DOHH2 (cell line): ENCODE measurements around the gene APOC1.

Experiments used
- H3F3A ChIP-seq: fragments of 200-600 bp; sonication (generic), shearing (Covaris generic); 2 replicates; pipeline ENCODE4 v1.6.0; 2016; ENCODE audit warnings: antibody characterized with exemption, mild to moderate bottlenecking; ENCODE audit not compliant: control insufficient read depth, insufficient read depth
- H3K27ac ChIP-seq: fragments of 200-600 bp; sonication (generic); 2 replicates; pipeline ENCODE4 v1.5.1; 2014; ENCODE audit warnings: low read depth, mild to moderate bottlenecking, low read length, moderate library complexity
- H3K27me3 ChIP-seq: fragments of 200-600 bp; sonication (generic); 2 replicates; pipeline ENCODE4 v1.6.1; 2014; ENCODE audit warnings: mild to moderate bottlenecking, low read length, mixed read lengths; ENCODE audit not compliant: control insufficient read depth
- H3K36me3 ChIP-seq: fragments of 200-600 bp; sonication (generic); 2 replicates; pipeline ENCODE4 v1.6.1; 2014; ENCODE audit warnings: mild to moderate bottlenecking, low read length, moderate library complexity, mixed read lengths; ENCODE audit not compliant: control insufficient read depth
- H3K4me1 ChIP-seq: fragments of 200-600 bp; sonication (generic); 2 replicates; pipeline ENCODE4 v1.6.1; 2014; ENCODE audit warnings: mild to moderate bottlenecking, low read length, mixed read lengths; ENCODE audit not compliant: control insufficient read depth
- H3K4me2 ChIP-seq: fragments of 200-600 bp; sonication (generic); 2 replicates; pipeline ENCODE4 v1.6.0; 2014; ENCODE audit warnings: mild to moderate bottlenecking, low read length, moderate library complexity
- H3K4me3 ChIP-seq: fragments of 200-600 bp; sonication (generic); 2 replicates; pipeline ENCODE4 v1.5.1; 2014; ENCODE audit warnings: mild to moderate bottlenecking, low read length, mixed read lengths
- H3K79me2 ChIP-seq: fragments of 200-600 bp; sonication (generic); 2 replicates; pipeline ENCODE4 v1.6.1; 2014; ENCODE audit warnings: mild to moderate bottlenecking, low read length, mixed read lengths; ENCODE audit not compliant: control insufficient read depth
- H3K9me2 ChIP-seq: fragments of 200-600 bp; sonication (generic); replicated peaks from 2 replicates; pipeline ENCODE4 v1.6.1; 2014; ENCODE audit warnings: mild to moderate bottlenecking, low read length, mixed read lengths; ENCODE audit not compliant: control insufficient read depth
- H3K9me3 ChIP-seq: fragments of 200-600 bp; sonication (generic); 2 replicates; pipeline ENCODE4 v1.6.1; 2014; ENCODE audit warnings: antibody characterized with exemption, low read length, mixed read lengths; ENCODE audit not compliant: control insufficient read depth, insufficient read depth
- H4K20me1 ChIP-seq: fragments of 200-600 bp; sonication (generic); 2 replicates; pipeline ENCODE4 v1.6.0; 2014; ENCODE audit warnings: low read depth, mild to moderate bottlenecking, antibody characterized with exemption, low read length, moderate library complexity; ENCODE audit not compliant: control insufficient read depth, insufficient read depth
- CTCF ChIP-seq: fragments of 200-600 bp; sonication (generic); IDR thresholded peaks from one replicate; pipeline ENCODE4 v1.5.1; 2014; ENCODE audit warnings: antibody characterized with exemption, mild to moderate bottlenecking, low read depth, low read length; ENCODE audit not compliant: poor library complexity, severe bottlenecking
- EZH2phosphoT487 ChIP-seq: fragments of 200-600 bp; sonication (generic); IDR thresholded peaks from 2 replicates; pipeline ENCODE4 v1.6.1; 2017; ENCODE audit warnings: borderline replicate concordance, mild to moderate bottlenecking, antibody characterized with exemption, low read length, moderate library complexity, mixed read lengths

Gene APOC1

GRCh38 chr19:44869733-44870470, 44.5 kb upstream of the APOC1 start:
- Histone ChIP-seq H3K27me3 (no peaks in the 10 kb centered on the region), H3K4me2 (no peak overlapping the region), H3K36me3 (no peaks in the 10 kb centered on the region), H3K9me3 (no peaks in the 10 kb centered on the region), H3K79me2 (no peaks in the 10 kb centered on the region), H4K20me1 (no peaks in the 10 kb centered on the region), H3K4me3 (no peak overlapping the region), H3K9me2 (no peaks in the 10 kb centered on the region), H3K4me1 (no peaks in the 10 kb centered on the region), H3K27ac (no peak overlapping the region), H3F3A (no peaks in the 10 kb centered on the region)
- TF ChIP-seq EZH2phosphoT487 (no peak), CTCF (no peak)

GRCh38 chr19:44871809-44872208, 42.6 kb upstream of the APOC1 start:
- Histone ChIP-seq H3K9me2 (no peaks in the 10 kb centered on the region), H3F3A (no peaks in the 10 kb centered on the region), H3K4me1 (peaks cover 2% of the 10 kb centered on the region)

GRCh38 chr19:44872661-44873060, 41.7 kb upstream of the APOC1 start:
- Histone ChIP-seq H3K27me3 (no peaks in the 10 kb centered on the region), H3K36me3 (no peaks in the 10 kb centered on the region), H3F3A (no peaks in the 10 kb centered on the region), H3K9me3 (no peaks in the 10 kb centered on the region), H3K4me3 (no peak overlapping the region), H3K79me2 (no peaks in the 10 kb centered on the region), H4K20me1 (no peaks in the 10 kb centered on the region), H3K27ac (no peak overlapping the region), H3K9me2 (no peaks in the 10 kb centered on the region), H3K4me2 (no peak overlapping the region), H3K4me1 (peaks cover 11% of the 10 kb centered on the region)
- TF ChIP-seq EZH2phosphoT487 (no peak), CTCF (no peak)

More at GRCh38 chr19:44871809-44872208, 42.6 kb upstream of the APOC1 start:
- Histone ChIP-seq H3K79me2 (no peaks in the 10 kb centered on the region), H3K4me3 (no peak overlapping the region), H3K4me2 (no peak overlapping the region), H3K27me3 (no peaks in the 10 kb centered on the region), H3K27ac (no peak overlapping the region), H3K9me3 (no peaks in the 10 kb centered on the region), H4K20me1 (no peaks in the 10 kb centered on the region), H3K36me3 (no peaks in the 10 kb centered on the region)
- TF ChIP-seq CTCF, result no peak
